GM18517 (cell line): Measurements from ENCODE around the gene EZR.
"Not testable (repeated sequence)": the region's sequence is repeated elsewhere in the genome, so short reads cannot be mapped to it uniquely, and the experiment has no call there.

ENCODE experiments used
- ATAC-seq: cut with Tn5 transposase; IDR thresholded peaks from one replicate; pipeline ENCODE4 v1.9.1; 2021; ENCODE audit warnings: mild to moderate bottlenecking, moderate library complexity; ENCODE audit not compliant: unreplicated experiment

The EZR gene

DNA sequence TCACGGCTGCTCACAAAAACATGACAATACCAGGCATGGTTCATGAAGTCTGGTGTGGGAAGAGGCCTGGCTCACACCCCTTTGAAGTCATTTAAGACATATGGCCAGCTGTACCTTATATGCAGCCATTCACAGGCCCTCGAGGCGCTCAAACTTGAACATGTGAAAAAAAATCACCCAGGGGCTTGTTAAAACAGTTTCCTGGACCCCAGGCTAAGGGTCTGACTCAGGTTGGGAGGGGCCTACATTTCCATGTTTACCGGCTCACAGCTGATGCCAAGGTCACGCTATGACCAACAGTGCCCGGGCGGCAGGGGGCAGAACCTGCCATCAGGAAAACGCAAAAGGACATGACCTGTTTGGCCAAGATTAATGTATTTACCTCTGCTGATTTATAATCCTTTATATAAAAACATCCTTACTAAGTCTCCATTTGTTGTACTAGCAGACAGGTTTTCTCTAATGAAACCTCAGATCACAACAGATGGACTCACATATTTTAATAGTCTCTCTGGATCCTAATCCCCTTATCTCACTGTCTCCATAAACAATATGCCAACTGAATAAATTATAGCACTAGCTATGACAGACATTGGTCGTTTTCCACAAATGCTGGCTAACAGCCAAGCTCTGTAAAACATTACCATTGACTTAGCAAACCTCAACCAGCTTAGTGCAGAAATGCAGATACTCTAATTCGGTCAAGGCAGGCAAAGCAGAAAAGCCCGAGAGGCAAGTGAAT, 19.9 kb downstream of the EZR start:
- no peak for ATAC-seq

DNA sequence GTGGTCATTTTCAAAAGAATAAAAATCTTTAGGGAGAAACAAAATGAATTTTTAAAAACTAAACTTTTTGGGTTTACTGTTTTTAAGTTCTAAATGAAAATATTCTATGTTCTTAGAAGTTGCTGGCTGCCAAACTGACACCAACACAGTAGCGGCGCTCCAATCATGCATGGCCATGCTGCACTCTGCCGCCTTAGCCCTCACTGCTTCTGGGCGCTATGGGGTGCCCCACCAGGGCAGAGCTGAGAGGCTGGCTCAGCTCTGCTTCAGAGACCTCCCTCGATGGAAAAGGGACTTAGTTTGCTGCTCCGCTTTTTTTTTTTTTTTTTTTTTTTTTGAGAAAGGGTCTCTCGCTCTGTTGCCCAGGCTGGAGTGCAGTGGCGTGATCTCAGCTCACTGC, 20.9 kb downstream of the EZR start:
- ATAC-seq, result no peak

DNA sequence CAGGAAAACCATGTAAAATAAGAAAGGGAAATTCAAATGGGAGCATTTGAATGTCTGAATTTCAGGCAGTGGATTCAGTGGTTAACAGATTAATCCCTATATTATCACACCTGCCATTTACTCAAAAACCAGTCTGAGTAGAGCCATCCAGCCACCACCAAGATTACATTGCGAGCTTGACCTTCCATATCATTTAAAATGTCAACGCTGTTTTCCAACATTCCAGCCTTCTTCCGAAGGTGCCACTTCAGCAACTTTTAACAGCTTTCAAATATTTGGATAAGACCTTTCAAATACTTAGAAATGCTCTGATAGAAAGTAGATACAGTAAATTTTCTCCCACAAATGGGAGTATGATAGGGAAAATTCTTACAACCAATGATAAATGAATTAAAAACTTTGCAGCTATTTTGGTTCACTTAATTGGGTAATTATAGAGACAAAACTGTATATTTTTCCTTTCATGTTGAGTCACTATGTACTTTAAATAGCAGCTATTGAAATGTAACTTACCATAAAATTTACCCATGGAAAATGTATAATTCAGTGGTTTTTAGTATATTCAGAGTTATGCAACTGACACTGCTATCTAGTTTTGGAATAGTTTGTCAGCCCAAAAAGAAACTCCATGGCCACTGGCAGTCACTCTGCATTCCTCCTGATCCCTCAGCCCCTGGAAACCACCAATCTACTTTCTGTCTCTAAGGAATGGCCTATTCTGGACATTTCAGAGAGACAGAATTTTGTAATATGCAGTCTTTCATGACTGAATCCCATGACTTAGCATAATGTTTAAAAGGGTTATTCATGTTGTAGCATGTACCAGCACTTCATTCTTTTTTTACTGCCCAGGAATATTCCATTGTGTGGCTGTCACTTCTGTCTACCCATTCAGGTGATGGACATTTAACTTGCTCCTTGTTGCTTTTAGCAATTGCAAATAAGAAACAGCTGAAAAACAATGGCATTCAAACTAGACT, 21.5 kb downstream of the EZR start:
- ATAC-seq, result no peak

DNA sequence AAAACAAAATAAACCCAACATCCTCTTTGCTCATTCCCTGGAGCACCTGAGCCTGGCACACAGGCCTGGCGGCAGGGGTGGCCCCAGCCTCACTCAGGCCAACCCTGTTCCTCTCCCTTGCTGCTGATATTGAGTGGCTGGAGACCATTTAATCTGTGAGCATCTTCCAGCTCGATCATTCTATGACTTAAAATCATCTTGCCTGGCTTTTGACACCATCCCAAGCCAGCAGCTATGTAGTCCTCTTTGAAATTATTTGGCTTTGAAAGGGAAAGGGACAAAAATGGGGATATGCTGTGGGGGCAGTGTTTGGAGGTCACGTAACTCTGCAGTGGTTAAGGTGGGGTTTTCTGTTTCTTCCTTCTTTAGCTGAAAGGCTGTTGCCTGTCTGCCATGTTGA, 22.8 kb downstream of the EZR start:
- ATAC-seq, result no peak

DNA sequence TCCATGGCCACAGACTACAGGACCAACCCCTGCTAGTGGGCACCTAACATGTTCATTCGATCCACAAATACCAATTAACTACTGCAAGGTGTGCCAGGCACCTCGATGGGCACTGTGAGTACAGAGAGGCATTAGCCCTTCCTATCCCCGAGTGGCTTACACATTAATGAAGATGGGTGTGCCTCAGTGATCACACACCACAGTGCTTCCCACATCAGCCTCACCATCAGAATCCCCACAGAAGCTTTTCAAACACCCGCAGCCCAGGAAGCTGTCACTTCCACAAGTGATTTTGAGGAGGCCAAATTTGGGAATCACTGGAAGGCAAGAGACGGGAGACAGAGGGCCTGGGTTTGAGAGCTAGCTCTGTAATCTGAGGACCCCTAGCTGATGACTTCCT, 23.7 kb downstream of the EZR start:
- no peak for ATAC-seq

DNA sequence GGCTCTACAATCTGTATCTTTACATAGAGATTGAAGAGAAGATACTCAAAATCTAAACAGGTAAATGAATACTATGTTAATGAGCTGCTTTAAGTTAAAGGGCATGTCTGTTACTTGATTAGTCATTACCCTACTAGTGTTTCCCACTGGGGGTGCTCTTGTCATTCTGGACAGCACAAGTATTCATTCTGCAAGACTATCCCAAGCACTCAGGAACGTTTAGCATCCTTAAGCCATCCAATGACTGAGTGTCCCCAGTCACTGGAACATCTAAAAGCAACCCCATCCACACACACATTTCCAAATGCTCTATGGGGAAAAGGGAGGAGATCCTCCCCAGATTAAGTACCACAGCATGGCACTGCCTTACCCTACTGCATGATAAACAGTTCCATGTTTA, 25.7 kb downstream of the EZR start:
- ATAC-seq, result peak; percentile 44

DNA sequence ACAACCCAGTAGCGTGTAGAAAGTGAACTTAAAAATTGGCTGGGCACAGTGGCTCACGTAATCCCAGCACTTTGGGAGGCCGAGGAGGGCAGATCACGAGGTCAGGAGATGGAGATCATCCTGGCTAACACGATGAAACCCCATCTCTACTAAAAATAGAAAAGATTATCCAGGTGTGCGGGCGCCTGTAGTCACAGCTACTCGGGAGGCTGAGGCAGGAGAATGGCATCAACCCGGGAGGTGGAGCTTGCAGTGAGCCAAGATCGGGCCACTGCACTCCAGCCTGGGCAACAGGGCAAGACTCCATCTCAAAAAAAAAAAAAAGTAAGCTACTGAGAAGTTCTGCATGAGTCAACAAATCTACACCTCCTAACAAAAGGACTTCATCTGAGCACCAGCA, 26.7 kb downstream of the EZR start:
- not testable (repeated sequence) for ATAC-seq

DNA sequence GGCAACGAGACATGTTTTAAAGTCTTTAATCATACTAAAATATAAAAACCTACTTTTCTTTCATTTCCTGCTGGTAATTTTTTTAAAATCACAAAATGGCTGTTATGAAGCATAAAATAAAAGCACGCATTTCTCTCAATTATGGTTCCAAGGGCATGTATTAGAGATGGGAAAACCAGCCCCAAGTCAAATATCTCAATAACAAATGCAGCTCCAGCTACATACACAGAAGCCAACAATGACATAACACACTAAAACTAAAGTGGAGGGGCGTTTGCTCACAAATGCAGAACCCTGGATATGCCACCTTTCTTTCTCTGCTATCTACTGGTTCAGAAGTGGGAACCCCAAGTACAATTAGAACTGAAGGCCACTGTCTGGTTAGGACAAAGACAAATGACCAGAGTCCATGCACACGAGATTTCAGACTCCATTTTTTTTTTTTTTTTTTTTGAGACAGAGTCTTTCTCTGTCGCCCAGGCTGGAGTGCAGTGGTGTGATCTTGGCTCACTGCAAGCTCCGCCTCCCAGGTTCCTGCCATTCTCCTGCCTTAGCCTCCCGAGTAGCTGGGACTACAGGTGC, 27.8 kb downstream of the EZR start:
- no peak for ATAC-seq

DNA sequence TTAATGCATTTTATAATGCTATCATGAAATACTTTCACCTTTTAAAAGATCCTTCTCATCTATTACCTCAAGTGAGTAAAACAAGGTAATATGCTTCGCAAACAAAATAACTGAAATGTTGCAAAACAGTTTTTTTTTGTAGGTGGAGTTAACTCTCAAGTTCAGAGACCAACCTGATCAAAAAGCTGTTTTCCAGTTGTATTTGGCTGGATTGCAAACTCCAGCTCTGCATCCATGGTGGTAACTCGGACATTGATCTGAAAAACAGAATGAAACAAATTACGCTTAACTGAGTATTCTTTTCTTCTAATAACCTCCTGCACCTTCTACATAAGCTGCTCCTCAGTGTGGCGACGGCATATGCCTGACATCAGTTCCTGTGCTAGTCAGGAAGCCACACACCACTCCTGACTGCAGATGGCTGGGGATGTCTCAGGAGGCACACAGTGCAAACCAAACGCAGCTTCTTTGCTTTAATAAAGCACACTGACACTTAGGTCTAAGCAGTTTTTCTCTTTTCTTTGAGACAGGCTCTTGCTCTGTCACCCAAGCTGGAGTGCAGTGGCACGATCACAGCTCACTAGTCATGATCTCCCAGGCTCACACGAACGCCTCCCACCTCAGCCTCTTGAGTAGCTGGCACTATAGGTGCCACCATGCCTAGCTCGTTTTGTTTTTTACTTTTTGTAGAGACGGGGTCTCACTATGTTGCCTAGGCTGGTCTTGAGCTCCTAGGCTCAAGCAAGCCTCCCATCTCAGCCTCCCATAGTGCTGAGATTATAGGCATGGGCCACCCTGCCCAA, 29.9 kb downstream of the EZR start:
- ATAC-seq, result no peak

DNA sequence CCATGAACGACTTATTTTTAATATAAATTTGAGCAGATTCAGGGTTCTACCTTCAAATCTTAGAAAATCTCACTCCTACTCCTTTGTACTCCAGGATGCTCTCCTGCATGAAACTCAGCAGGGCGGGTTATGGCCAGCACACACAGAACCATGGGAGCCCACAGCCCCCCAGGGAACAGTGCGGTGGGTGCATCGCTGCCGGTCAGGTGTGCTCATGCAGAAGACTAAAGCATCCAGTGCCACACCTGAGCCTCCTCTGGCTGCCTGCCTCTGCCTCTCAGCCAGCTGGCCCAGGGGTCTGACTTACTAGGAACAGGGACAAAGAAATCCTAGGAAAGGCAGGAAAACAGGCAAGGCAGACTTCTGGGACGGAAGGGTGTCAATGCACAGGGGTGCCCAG, 31.8 kb downstream of the EZR start:
- no peak for ATAC-seq

DNA sequence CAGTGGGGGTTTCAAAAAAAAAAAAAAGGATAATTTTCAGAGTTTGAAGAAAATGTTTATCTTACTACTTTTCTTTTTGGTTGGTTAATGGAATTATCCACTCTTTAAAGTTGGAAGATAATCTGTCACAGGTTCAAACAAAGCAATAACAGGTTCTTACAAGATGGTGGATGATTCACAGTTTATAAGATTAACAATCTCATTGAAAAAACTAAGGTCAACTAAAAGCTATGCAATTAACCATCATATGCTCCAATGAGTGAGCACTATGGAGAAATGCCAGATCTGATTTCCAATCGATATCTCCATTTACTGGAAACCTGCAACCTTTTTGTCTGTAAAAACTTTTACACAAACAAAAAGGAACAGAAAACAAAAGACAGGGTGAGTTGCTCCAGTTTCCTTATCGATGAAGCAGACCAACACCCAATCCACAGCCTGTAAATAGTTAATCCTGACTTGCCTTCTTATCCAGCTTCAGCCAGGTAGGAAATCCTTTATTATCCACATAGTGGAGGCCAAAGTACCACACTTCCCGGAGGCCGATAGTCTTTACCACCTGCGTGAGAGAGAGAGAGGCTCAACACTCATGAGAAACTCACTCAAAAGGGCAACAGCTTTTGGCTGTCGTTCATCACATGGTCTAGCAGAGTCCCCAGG, 32.4 kb downstream of the EZR start:
- ATAC-seq, result no peak

DNA sequence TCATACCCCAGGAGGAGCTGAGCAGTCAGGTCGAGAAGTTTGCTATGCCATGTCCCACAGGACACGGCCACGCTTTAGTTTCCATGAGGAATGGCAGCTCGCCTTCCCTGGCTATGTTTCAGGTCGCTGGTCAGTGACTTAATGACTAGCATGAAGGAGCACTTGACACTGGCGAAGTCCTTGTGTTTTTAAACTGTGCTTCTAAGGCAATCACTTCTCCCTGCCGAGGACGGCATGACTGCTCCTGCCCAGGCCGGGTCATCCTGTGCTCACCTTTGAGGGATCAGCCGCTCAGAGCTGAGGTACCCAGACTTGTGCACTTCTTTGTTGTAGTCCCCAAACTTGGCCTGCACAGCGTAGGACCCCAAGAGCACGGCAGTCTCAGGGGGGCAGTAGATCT, 34.1 kb downstream of the EZR start:
- no peak for ATAC-seq

DNA sequence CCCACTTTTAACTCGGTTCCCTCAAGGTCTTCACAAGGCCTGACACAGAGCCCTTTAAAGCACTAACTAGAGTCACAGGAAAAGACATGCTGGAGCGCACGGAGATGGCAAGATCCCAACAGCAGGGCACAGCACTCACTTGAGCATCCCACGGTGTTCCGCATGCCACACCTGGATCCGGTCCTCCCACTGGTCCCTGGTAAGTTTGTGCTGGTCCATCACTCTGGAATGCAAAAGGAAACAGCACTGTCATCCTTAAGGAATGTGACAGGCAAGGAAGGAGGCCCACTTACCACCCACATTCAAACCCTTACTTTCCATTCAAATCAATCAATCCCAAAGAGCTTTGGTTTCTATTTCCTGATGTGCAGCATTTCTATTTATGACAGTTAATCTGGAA, 34.7 kb downstream of the EZR start:
- no peak for ATAC-seq

DNA sequence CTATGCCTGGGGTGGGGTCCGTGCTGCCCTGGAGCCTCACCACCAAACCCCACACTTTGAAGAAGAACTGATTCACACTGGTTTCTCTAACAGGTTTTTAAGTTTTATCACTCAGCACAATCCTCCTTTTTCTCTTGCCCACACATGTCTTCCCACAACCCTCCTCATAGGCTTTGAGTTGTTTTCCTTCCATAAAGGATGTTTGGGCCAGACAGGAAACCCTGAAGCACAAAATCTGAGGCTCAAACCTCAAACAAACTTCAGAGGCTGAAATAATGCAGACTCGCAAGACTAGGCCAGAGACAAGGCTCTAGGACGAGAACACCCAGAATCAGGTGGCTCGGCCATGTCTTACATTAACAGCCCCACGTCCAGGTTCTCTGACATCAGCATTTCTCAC, 35.3 kb downstream of the EZR start:
- ATAC-seq, result no peak

DNA sequence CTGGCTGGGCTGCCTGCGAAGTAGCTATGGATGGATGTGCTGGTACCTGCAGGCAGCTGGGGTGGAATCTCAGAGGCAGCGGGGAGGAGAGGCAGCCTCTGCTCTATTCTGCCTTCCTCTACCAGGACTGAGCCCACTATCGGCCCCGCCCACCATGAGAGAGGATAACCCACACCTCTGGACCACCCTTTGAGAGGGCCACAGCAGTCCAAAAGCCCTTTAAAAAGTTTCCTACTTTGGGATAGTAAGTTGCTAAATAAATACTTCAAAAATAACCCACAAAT, 36.1 kb downstream of the EZR start:
- no peak for ATAC-seq

DNA sequence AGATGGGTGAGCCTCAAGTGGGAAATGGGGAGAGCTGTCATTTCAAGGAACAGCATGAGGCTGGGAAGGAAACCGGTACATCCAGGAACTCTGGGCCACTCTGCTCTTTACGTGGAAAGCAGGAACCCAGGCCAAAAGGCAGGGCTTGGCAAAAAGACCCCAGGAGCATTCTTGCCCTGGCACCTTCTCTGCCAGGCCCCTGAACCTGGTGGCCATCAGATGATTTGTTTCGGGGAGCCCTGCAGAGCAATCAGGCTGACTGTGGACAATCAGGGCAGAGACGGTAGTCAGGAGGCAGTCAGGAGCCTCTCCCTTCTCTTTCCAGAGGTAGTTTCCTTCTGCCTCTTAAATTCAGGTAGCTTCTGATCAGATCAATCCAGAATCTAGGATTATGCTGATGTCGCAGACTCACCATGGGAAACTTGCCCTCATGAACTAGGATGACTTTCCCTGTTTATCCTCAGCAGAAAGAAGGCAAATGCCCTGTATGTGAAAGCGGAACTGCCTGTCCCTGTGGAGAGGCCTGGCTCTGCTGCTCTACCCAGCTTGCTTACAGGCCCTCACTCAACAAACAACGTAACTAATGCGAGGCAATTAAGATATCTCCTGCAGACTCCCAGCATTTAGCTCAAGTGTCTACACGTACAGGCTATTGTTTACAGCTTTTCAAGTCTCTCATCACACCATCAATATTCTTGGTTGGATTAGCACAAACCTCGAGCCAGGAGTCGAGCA, 36.6 kb downstream of the EZR start:
- ATAC-seq, result no peak

DNA sequence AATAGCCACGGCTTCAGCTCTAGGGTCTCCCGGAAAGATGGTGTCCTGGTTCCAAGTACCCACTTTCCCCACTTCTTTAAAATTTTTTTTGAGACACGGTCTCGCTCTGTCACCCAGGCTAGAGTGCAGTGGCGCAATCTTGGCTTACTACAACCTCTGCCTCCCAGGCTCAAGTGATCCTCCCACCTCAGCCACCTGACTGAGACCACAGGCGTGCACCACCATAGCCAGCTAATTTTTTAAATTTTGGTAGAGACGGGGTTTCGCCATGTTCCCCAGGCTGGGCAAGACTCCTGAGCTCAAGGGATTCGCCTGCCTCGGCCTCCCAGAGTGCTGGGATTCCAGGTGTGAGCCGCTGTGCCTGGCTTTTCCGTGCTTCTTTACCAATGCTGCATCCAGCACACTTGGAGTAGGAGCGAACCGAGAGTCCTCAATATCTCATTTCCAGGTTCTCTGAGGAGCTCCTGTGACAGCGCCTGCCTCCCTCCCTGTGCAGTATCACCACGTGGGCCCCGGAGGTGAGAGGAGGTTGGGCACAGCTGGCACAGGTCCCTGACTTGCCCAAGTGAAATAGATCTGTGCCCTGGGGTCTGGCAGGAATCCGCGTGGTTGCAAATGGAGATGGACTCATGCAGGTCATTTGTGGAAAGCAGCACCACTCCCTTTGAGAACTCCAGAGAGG, 37.3 kb downstream of the EZR start:
- ATAC-seq, result no peak

DNA sequence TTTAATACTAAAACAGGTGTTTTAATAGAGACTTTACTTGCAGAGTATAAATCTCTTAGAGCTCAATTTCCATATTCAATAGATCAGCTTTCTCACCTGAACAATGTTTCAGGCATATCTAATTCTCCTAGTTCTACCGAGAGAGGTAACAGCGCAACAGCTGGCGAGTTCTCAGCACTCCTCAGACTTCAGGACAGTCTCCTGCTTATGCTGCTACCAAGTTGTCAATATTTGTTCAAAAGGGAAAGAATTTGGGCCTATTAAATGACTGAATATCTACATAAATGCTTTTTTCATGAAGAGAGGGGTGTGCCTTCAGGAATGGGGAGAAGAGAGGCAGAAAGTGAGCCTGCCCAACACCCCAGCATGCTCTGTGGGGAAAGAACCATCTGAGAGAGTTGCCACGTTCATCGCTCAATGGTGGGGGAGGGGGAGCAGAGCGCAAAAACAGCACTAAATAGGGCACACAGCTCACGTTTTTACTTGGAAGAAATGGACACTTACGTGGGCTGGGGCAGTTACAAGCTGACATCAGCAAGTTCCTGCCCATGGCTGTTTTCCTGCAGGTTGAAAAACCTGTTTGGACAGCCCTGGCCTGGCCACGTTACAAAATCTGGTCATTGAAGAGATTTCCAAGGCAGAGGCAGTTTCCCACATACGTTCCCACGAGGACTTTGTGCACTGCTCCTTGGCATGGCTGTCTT, 38.0 kb downstream of the EZR start:
- ATAC-seq, result no peak
